NOMO-1 treated with dmso at 0.1 percent for 144 hours (cell line): Measurements from ENCODE around the gene VPS16.

Experiments used
- DNase-seq: peaks from one replicate; lab custom pipeline; 2025; ENCODE audit not compliant: unreplicated experiment; lab: John Stamatoyannopoulos, UW

Gene VPS16

DNA sequence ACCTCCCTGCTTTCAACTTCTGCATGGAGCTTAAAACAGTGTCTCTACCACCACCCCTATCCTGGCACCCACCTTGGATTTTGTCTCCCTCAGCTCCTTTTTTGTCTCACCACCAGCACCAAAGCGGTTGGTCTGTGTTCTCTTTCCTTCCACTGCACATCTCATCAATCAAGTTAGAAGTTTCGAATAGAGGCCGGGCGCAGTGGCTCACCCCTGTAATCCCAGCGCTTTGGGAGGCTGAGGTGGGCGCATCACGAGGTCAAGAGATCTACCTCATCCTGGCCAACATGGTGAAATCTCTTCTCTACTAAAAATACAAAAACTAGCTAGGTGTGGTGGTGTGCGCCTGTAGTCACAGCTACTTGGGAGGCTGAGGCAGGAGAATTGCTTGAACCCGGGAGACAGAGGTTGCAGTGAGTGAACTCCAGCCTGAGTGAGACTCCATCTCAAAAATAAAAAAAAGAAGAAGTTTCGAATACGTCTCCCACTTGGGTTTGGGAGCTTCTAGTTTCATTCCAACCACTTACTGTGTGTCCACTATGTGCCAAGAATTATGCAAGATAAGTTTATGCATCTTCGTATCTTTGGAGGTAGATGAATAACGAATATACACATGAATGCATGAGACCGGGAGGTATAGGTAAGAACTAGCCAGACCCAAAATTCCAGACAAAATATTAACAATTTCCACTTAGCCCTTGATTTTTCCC, 6.0 kb upstream of the VPS16 start:
- no peak for DNase-seq

DNA sequence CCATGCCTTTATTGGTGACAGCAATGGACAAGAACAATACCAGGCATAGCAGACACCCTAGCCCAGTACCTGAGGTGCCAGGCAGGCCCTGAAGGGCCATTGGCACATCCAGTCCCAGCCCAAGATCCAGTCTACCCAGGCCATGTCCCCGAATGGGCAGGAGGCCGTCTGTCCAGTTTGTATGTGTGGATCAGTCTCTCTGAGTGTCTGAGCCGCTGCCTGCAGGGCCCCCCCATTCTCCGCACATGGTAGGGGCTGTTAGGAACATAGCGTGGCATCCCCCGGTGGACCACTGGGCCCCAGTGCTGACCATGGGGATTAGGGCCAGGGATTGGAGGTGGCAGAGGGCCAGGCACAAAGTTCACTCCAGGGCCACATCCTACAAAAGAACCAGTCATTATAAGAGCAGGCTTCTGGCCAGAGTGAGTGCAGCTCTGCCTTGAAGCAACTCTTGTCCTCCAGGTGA, 5.2 kb upstream of the VPS16 start:
- DNase-seq = no peak

DNA sequence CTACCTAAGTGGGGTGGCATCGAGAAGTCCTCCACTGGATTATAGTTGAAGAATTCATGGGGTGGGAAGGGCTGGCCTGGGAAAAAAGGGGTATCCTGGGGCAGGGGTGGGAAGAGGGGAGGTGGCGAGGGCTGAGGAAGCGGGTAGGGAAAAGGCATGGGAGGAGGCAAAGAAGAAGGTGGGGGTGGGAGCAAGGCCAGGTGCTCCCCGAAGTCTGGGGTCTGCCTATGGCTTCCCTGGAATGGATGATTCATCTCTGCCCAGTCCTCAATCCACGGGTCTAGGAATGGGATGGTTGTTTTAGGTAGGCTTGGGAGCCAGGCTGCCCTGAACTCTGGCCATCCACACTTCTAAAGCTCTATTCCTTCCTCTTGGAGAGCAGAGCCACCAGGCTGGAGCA, 4.5 kb upstream of the VPS16 start:
- DNase-seq = no peak

DNA sequence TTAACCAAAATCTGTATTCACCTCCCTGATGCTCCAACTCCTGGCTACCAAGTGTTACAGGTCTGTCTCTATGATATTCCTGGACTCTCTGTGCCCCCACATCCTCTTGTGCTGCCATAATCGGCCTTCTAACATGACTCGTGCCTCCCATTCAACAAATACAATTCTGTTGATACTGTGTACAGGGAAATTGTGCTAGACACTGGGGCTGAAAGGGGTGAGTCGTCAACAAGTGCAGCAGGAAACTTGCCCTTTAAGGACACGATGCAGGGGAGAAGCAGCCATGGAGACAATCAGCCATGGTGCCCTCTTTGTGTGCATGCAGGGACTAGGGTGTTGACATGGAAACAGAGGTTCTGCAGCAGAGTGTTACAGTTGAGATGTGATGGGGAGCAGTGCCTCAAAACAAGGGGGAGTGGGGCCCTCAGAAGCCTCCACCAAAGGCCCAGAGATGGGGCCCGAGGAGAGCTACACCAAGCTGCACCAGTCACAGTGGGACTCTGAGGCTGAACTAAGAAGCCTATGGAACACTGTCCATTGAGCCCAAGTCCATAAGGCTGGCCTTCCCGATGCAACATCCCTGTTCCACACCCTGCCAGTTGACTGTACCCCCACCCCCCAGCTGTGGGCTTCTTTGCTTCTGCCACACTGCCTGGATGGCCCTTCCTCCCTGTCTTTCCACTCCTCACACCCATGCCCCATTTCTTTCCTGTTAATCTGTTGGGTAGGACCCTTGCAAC, 3.2 kb upstream of the VPS16 start:
- DNase-seq = no peak

DNA sequence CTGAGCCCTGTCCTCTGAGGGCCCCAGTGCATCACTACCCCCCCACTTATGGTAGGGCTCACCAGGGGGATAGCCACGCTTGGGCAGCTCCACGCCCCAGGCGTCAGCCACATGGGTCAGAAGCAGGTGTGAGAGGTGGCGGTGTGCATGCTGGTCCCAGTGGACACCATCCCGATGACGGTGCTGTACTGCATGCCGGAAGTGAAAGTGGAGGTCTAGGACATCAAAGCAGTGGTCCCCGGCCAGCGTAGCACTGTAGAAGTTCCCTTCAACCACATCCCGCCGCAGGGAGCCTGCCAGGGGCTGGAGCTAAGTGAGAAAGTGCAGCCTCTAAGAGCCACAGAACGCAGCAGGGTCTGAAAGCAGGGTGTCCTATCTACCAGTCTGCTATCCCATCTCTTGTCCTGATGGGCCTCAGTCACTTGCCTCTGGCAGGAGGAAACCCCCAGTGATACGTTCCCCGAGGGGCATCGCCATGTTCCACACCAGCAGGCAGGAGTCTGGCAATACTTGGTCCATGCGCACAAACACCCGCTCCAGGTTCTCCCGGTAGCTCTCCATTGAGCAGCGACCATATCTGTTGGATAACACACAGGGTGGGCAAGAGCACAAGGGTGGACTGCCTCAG, 2.3 kb upstream of the VPS16 start:
- DNase-seq = no peak

DNA sequence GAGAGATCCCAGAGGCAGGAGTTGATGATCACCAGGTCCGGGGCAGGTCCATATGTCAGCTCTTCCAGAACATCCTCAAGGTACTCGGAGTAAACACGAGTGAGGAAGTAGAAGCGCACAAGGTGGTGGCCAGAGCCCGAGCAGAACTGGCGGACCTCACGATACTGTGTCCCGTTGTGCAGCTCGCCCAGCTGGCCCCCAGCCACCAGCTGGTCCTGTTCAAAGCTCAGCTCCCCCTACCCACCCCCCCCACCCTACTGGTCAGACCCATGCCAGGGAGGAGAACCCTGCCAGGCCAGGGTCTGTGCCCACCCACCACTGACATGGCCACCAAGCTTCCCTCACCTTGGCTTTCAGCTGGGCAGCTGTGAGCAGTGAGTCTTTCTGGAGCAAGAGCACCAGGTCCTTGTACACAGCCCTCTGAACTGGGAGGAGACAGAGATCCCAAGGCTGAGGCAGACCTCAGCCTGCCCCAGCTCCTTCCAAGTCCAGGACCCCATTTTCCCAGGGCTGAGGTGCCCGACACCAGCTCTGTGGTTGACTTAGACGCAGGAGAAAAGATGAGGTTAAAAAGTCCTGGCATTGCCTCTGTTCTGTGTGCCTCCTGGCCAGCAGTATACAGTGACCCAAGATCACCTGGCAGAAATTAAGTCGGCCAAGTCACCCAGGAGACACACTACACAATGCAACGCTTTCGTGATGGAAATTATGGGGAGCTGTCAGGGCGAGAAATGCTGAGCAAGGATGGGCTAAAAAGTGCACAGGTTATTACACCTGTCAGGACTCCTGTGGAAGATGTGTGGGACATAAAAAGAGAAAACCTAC, 1.5 kb upstream of the VPS16 start:
- DNase-seq = no peak

DNA sequence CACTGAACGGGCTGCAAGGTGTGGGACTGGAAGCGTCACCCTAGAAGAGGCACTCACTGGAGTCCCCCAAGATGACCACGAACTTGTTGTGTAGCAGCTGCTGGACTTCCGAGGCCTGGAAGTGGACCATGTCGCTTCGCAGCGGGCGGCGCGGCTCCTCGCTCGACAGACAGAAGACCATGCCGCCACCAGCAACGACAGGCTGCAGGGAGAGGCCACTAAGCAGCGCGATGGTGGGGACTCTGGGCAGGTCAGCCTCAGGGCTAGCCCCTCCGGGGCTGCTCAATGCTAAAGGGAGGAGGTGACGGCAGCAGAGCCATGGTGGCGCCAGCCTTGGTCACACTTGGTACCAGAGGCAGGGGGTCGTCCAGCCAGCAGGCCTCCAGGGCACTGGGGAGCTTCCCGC, 810 bp upstream of the VPS16 start:
- DNase-seq = no peak

DNA sequence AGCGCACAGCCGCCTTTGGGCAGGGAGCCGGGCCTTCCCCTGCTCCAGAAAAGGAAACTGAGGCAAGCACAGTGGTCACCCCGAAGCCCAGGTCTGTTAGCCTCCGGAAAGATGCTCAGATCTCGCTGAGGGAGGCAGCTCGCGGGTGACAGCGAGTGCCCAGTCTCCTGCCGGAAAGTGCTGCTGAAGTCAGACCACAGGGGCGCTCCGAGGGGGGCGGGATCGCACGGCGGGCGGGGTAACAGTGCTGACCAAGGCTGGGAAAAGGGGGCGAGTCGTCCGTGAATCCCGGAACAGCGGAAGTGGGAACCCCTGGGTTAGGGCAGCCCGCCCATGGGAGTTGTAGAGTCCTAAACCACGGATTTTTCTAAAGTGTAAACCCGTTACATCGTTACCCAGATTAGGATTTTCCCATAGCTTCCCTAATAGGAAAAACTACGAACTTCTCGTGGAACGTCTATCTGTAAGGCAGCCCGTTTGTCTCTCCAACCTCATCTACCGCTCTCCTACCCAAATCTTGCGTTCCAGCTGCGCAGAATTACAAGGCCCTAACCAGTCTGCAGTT, 504 bp downstream of the VPS16 start:
- DNase-seq = no peak

DNA sequence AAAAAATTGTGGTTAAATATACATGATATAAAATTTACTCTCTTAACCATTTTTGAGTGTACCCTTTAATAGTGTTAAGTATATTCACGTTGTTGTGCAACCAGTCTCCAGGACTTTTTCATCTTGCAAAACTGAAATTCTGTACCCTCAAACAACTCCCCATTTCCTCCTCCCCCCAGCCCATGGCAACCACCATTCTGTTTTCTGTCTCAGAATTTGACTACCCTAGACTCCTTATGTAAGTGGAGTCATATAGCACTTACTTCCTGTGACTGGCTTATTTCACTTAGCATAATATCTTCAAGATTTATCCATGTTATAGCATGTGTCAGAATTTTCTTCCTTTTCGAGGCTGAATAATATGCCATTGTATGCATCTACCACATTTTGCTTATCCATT, 5.1 kb downstream of the VPS16 start:
- DNase-seq = no peak

DNA sequence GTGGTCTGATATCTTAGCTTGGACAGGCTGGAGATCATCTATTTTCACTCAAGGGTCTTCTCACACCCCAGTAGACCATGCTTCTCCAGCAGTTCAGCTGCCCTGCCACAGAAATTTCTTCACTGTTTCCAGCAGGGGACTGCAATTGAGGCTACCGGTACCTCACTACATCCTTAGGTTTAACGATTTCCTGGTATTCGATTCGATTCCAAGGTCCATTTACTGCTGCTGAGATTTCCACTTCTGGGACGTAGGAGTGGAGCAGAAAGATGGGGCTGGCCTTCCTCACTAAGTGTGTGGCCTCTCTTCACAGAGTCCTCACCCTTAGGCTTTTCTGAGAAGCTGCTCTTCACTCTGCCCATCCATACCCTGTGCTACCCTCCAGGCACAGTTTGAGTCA, 6.2 kb downstream of the VPS16 start:
- DNase-seq = no peak

DNA sequence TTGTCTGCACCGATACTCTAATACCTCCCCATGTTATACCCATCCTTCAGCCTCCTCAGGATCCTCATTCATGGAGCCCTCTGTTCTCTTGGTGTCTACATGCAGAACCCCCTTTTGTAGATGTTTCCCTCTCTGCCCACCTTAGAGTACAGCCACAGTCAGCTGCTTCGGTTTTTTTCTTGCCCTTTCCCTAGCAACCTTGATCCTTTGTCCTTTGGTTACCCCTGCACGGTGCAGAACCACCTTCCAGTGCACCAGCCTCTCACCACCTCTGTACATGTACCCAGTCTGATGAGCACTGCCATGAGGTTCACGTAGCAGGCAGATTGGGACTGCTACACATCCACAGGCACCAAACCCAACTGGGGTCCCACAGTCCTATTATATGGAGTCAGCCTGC, 7.3 kb downstream of the VPS16 start:
- DNase-seq = no peak

DNA sequence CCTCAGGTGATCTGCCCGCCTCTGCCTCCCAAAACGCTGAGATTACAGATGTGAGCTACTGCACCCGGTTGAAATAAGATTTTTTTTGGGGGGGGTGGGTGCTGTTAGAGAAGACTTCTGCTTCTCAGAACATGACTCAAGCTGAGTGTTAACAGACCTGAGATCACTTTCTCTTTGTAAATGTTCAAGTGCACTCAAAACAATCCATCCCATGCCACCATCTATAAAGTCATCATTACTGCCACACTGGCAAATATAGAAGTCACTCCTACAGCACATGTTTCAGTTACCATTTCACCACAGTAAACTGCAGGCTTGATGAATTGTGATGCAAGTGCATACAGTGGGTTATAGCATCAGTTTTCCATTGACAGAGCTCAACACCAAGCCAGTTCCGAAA, 9.0 kb downstream of the VPS16 start:
- no peak for DNase-seq

DNA sequence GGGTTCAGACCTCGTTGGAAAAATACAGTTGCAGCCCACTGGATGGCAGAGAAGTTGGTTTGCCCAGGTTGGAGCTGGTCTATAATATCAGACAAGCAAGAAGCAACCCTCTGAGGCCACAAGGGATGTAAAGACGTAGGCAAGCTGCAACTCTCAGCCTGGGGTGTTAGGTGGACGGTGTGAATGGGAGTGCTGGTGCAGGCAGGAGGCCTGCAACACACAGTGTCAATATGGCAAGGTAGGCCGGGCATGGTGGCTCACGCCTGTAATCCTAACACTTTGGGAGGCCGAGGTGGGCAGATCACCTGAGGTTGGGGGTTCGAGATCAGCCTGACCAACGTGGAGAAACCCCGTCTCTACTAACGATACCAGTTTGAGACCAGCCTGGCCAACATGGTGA, 10.5 kb downstream of the VPS16 start:
- DNase-seq = no peak

DNA sequence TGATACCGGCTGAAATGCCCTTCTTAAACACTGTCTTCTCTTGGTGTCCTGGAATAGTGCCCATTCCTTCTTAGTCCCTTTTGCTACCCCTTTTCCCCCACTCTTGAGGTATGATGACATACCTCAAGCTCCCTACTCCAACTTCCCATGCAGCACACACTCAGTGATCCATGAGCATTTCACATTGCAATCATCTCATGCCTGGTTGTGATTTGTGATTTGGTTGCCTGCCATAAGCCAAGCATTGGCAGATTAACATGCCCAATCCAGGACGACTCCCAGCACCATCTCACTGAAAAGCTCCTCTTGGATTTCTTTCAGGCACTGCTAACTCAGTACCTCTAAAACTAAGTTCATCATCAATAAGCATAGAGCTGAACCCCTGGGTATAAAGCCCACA, 18.0 kb downstream of the VPS16 start:
- DNase-seq = no peak

DNA sequence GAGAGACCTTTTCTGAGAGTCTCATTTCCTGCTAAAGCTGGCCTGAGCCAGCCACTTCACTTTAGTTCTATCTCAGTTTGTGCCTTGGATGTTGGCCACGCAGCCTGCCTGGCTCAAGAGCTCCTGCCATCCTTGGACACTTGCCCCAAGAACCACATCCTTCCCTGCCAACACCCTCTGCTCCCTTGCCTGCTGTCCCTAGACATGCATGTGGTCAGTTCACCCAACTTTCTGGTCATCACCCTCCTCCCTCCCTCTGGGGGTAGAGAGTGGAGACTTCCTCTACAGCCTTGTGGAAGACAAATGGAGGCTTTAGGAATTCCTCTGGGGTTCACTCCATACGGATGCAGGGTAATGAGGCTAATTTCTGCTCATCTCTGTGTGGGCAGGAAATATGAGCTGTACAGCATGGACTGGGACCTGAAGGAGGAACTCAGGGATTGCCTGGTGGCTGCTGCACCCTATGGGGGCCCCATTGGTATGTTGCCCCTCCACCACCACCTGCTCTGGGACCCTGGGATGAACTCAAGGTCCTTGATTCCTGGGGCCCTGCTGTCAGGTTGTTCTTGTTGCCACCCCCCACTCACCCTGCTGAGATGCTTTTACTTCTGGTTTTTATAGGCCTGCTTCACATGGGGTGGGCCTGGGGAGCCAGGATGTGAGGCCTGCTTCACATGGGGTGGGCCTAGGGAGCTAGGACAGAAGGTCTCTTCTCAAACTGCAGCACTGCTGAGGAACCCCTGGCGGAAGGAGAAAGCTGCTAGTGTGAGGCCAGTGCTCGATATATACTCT, 19.0 kb downstream of the VPS16 start:
- no peak for DNase-seq

DNA sequence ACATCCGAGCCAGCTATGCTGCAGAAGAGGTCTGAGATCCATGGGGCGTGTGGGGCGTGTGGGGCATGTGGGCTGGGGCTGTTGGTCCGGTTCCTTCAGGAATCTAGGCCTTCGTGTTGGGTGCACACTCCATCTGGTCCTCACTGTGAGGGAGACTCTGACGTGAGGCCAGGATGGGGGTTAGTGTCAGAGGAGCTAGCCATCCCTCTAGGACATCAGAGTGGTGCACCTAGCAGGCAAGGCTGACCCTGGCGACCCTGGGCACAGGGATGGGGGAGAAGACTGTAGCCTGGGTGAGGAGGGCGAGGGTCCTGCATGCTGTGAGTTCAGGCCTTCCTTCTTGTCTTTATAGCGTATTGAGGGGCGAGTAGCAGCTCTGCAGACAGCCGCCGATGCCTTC, 24.1 kb downstream of the VPS16 start:
- DNase-seq = no peak

DNA sequence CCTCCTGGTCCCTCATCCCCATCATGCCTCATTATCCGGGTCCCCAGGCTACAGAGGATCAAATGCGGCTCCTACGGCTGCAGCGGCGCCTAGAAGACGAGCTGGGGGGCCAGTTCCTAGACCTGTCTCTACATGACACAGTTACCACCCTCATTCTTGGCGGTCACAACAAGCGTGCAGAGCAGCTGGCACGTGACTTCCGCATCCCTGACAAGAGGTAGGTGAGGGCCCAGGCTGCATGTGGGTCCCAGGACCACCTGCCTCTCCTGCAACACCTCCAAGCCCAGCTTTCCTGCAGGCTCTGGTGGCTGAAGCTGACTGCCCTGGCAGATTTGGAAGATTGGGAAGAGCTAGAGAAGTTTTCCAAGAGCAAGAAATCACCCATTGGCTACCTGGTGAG, 24.6 kb downstream of the VPS16 start:
- DNase-seq = no peak

DNA sequence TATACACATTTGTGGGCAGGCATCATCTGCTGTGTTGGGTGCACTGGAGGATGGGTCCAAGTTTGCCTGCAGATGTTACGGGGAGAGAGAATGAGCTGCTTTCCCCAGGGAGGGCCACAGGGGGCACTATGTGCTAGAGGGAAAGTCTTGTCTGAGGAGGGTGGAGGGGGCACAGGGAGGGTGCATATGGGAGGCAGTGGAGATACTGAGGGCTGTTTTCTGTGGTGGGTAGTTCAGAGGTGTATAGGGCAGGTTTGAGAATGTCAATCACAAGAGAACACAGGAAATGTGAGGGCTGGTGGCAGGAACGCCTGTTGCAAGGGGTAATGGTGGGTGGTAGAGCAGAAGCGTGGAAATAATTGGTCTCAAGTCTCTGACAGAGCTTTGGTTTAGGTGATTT, 25.1 kb downstream of the VPS16 start:
- no peak for DNase-seq

DNA sequence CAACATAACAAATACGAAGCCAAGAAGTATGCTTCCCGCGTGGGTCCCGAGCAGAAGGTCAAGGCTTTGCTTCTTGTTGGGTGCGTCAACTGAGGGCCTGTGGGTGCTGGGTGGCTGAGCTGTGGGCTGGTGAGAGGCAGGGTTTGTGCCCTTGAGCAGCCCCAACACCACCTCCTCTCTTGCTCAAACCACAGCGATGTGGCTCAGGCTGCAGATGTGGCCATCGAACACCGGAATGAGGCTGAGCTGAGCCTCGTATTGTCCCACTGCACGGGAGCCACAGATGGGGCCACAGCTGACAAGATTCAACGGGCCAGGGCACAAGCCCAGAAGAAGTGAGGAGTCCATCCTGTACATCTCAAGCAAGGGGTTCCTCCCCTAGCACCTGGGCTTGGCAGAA, 25.7 kb downstream of the VPS16 start:
- no peak for DNase-seq

DNA sequence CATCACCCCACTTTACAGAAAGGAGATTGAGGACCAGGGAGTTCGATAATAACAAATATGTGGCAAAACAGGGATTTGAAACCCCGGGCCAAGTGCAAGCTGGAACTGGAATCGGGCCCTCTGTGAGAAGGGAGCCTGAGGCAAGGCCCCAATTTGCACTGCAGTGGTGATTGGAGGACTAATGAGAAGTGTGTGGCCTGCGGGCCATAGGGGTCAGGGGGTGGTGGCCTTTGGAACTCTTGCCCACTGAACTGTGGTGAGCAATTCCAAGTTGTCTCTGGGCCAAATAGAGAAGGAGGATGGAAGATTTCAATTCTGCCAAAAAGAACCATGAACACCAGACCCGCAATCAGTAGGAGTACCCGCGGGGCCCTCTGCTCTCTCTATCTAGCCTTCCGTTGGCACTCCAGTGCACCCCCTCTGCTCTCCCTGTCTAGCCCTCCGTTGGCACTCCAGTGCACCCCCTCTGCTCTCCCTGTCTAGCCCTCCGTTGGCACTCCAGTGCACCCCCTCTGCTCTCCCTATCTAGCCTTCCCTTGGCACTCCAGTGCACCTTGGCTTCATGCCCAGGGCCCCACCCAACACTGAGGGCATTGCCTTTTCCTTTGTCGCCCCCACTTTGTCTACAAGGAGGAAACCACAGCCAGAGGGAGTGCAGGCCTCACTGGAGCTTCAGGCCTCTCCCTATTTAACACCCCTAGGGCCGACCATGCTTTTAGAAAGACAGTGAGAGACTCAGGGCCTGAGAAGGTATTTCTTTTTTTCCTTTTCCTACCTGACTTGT, 26.7 kb downstream of the VPS16 start:
- DNase-seq = no peak
